Measurements from ENCODE around the gene SUSD3.

The SUSD3 gene

DNA sequence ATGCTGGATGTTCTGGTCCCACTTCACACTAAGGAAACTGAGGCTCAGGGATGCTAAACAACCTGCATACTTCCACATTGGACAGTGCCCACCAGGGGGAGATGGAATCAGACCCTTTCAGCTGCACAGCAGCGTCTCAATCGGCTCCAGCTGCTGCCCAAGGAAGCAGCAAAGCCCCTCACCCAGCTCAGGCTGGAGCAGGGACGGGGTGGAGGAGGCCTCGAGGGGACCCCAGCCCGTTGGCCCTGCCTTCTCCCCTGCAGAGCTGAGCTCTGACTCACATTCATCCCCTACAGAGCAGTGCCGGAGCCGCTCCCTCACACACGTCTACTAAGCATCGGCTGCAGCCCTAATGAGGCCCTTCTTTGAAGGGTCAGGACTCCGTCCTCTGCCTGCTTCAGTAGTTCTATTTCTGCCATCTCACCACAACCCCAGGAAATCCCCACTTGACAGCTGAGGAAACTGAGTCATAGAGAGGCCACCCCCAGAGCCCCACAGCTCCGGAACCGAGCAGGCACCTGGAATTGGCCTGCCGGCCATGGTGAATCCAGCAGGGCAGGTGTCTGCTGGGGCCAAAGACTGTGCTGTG lies 21.5 kb upstream of the SUSD3 start:
- TF ChIP-seq, protein P1, sequence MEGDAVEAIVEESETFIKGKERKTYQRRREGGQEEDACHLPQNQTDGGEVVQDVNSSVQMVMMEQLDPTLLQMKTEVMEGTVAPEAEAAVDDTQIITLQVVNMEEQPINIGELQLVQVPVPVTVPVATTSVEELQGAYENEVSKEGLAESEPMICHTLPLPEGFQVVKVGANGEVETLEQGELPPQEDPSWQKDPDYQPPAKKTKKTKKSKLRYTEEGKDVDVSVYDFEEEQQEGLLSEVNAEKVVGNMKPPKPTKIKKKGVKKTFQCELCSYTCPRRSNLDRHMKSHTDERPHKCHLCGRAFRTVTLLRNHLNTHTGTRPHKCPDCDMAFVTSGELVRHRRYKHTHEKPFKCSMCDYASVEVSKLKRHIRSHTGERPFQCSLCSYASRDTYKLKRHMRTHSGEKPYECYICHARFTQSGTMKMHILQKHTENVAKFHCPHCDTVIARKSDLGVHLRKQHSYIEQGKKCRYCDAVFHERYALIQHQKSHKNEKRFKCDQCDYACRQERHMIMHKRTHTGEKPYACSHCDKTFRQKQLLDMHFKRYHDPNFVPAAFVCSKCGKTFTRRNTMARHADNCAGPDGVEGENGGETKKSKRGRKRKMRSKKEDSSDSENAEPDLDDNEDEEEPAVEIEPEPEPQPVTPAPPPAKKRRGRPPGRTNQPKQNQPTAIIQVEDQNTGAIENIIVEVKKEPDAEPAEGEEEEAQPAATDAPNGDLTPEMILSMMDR (IDR thresholded peaks at IDR 0.05; ENCODE audit: insufficient read depth, low read depth, low read length, missing control alignments) = no peak
- no peak overlapping the region for H3K4me3 ChIP-seq (ENCODE audit: low read depth, low read length)
- no peak for DNase-seq (ENCODE audit: low read depth)

GRCh38 chr9:93037476-93037971 lies 21.0 kb upstream of the SUSD3 start:
- no peak for DNase-seq (ENCODE audit: low read depth)
- TF ChIP-seq, protein P1 (IDR thresholded peaks at IDR 0.05; ENCODE audit: insufficient read depth, low read depth, low read length, missing control alignments) = no peak
- H3K4me3 ChIP-seq (ENCODE audit: low read depth, low read length) = no peak overlapping the region

DNA sequence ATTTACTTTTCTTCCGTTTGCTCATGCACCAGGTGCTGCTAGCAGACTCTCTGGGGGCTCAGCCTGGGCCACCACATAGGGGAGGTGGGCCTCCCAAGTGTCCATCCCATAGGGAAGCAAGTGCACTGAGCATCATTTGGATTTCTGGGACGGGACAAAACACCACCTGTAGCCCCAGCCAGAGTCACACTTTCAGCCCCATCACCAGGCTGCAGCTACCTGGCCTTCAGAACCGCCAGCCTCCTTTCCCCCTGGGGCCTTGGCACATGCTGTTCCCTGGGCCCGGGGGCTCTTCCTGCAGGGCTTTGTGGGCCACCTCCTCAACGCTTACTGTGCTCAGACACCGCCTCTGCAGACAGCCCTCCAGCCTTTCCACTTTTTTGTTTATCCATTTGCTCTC lies 19.6 kb upstream of the SUSD3 start:
- no peak for DNase-seq (ENCODE audit: low read depth)
- TF ChIP-seq, protein P1 (IDR thresholded peaks at IDR 0.05; ENCODE audit: insufficient read depth, low read depth, low read length, missing control alignments) = no peak
- H3K4me3 ChIP-seq (ENCODE audit: low read depth, low read length) = no peak overlapping the region

DNA sequence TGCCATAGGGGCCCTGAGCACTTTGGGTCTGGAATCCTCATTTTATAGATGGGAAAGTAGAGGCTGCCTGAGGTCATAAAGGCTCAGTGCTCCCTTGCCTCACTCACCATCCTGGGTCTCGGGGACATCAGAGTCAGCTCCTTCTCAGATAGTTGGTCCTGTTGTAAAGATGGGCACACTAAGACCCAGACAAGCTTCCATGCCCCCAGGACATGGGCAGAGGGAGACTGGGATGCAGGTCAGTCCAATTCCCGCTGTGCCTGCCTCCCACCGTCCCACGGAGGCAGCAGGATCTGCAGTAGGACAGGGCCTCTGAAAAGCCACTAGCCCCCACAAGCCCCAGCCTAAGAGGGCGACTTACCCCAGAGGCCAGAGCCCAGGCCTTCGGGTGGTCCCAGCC lies 19.0 kb upstream of the SUSD3 start:
- H3K4me3 ChIP-seq (ENCODE audit: low read depth, low read length) = no peak overlapping the region
- TF ChIP-seq, protein P1 (IDR thresholded peaks at IDR 0.05; ENCODE audit: insufficient read depth, low read depth, low read length, missing control alignments) = no peak
- no peak for DNase-seq (ENCODE audit: low read depth)

GRCh38 chr9:93039976-93040375 lies 18.5 kb upstream of the SUSD3 start:
- DNase-seq (ENCODE audit: low read depth) = no peak
- H3K4me3 ChIP-seq (ENCODE audit: low read depth, low read length) = no peak overlapping the region
- TF ChIP-seq, protein P1 (IDR thresholded peaks at IDR 0.05; ENCODE audit: insufficient read depth, low read depth, low read length, missing control alignments) = no peak

- H3K4me3 ChIP-seq (ENCODE audit: low read depth, low read length) = no peak overlapping the region
- DNase-seq (ENCODE audit: low read depth) = no peak
- TF ChIP-seq, protein P1 (IDR thresholded peaks at IDR 0.05; ENCODE audit: insufficient read depth, low read depth, low read length, missing control alignments) = no peak
Observed at GRCh38 chr9:93040409-93040808, 18.1 kb upstream of the SUSD3 start.

All from GM12865 (cell line).